ENCODE data around the gene TNN. TPM values are rescaled to one million over a fixed set of nuclear protein-coding genes. Genes with fewer than 3 reads are reported as not detected.

Gene TNN
- polyA plus RNA-seq, 1 donor from 2014 or later, result not detected

DNA sequence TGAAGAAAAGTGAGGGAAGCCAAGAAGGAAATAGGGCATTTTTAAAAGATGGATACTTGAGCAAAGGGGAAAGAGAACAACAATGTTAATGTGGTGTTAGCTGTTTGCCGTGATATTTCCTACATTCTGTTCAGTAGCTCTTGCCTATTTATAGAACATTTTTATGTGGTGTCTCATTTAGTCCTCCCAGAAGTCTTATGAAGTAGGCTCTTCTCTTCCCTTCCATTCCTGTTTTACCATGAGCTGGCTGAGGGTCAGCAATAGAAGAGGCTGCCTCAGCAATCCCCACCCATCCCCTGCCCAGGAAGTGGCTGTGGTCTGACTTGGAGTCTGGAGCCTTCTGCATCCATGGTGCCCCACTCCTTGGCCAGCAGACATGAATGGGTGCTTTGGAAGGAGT is 64.8 kb downstream of the TNN start:
- Histone ChIP-seq H2AFZ (ENCODE audit: low read depth, low read length) (no peak overlapping the region), H3K4me2 (ENCODE audit: low read length) (no peak overlapping the region)

GRCh38 chr1:175133673-175134435 is 66.2 kb downstream of the TNN start:
- Histone ChIP-seq H3F3A (ENCODE audit: insufficient read depth, low read length, poor library complexity, severe bottlenecking) (no peaks in the 10 kb centered on the region), H3K27ac (ENCODE audit: low read length) (no peak overlapping the region), H3K27me3 (ENCODE audit: insufficient read depth, low read depth, low read length) (no peaks in the 10 kb centered on the region), H3K4me2 (ENCODE audit: low read length) (no peak overlapping the region), H3K9me3 (ENCODE audit: low read length) (no peaks in the 10 kb centered on the region), H3K9me2 (ENCODE audit: insufficient read depth, low read length) (no peaks in the 10 kb centered on the region), H3K9ac (ENCODE audit: low read length) (no peak overlapping the region), H3K36me3 (ENCODE audit: insufficient read depth, low read length) (no peaks in the 10 kb centered on the region), H3K79me2 (replicated peaks; ENCODE audit: insufficient read depth, low read length) (no peaks in the 10 kb centered on the region), H2AFZ (ENCODE audit: low read depth, low read length) (no peak overlapping the region), H3K4me3 (ENCODE audit: low read length) (no peak overlapping the region), H4K20me1 (ENCODE audit: insufficient read depth) (no peaks in the 10 kb centered on the region)
- no peak for TF ChIP-seq SMC3 (conservative IDR thresholded peaks at IDR 0.05; ENCODE audit: poor library complexity)
- TF ChIP-seq, protein P1, sequence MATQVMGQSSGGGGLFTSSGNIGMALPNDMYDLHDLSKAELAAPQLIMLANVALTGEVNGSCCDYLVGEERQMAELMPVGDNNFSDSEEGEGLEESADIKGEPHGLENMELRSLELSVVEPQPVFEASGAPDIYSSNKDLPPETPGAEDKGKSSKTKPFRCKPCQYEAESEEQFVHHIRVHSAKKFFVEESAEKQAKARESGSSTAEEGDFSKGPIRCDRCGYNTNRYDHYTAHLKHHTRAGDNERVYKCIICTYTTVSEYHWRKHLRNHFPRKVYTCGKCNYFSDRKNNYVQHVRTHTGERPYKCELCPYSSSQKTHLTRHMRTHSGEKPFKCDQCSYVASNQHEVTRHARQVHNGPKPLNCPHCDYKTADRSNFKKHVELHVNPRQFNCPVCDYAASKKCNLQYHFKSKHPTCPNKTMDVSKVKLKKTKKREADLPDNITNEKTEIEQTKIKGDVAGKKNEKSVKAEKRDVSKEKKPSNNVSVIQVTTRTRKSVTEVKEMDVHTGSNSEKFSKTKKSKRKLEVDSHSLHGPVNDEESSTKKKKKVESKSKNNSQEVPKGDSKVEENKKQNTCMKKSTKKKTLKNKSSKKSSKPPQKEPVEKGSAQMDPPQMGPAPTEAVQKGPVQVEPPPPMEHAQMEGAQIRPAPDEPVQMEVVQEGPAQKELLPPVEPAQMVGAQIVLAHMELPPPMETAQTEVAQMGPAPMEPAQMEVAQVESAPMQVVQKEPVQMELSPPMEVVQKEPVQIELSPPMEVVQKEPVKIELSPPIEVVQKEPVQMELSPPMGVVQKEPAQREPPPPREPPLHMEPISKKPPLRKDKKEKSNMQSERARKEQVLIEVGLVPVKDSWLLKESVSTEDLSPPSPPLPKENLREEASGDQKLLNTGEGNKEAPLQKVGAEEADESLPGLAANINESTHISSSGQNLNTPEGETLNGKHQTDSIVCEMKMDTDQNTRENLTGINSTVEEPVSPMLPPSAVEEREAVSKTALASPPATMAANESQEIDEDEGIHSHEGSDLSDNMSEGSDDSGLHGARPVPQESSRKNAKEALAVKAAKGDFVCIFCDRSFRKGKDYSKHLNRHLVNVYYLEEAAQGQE (IDR thresholded peaks at IDR 0.05; ENCODE audit: borderline replicate concordance), result no peak
- no peak for TF ChIP-seq CTCF (IDR thresholded peaks at IDR 0.05; ENCODE audit: poor library complexity, severe bottlenecking)
- TF ChIP-seq POLR2AphosphoS5 (IDR thresholded peaks at IDR 0.05), result no peak

More for the DNA sequence above, 64.8 kb downstream of the TNN start:
- no peaks in the 10 kb centered on the region for H4K20me1 ChIP-seq (ENCODE audit: insufficient read depth)
- no peaks in the 10 kb centered on the region for H3K36me3 ChIP-seq (ENCODE audit: insufficient read depth, low read length)
- no peaks in the 10 kb centered on the region for H3K9me2 ChIP-seq (ENCODE audit: insufficient read depth, low read length)
- no peak overlapping the region for H3K9ac ChIP-seq (ENCODE audit: low read length)
- no peaks in the 10 kb centered on the region for H3F3A ChIP-seq (ENCODE audit: insufficient read depth, low read length, poor library complexity, severe bottlenecking)
- H3K27ac ChIP-seq (ENCODE audit: low read length), result no peak overlapping the region
- no peak for TF ChIP-seq MXI1 (conservative IDR thresholded peaks at IDR 0.05; ENCODE audit: poor library complexity, severe bottlenecking)
- TF ChIP-seq CTCF (IDR thresholded peaks at IDR 0.05; ENCODE audit: poor library complexity, severe bottlenecking), result no peak
- no peak for TF ChIP-seq SMC3 (conservative IDR thresholded peaks at IDR 0.05; ENCODE audit: poor library complexity)
- no peak for TF ChIP-seq EP300 (conservative IDR thresholded peaks at IDR 0.05; ENCODE audit: poor library complexity, severe bottlenecking)
- TF ChIP-seq, protein P1 (IDR thresholded peaks at IDR 0.05; ENCODE audit: borderline replicate concordance), result no peak
- TF ChIP-seq RAD21 (conservative IDR thresholded peaks at IDR 0.05), result no peak
- no peak for TF ChIP-seq POLR2AphosphoS5 (IDR thresholded peaks at IDR 0.05)
- TF ChIP-seq TAF1 (IDR thresholded peaks at IDR 0.05; ENCODE audit: low read depth), result no peak
- TF ChIP-seq EZH2 (IDR thresholded peaks at IDR 0.05; ENCODE audit: borderline replicate concordance, insufficient read depth, low read length, poor library complexity, severe bottlenecking), result no peak
- no peaks in the 10 kb centered on the region for H3K79me2 ChIP-seq (replicated peaks; ENCODE audit: insufficient read depth, low read length)
- H3K27me3 ChIP-seq (ENCODE audit: insufficient read depth, low read depth, low read length), result peaks cover 4% of the 10 kb centered on the region
- H3K4me3 ChIP-seq (ENCODE audit: low read length), result no peak overlapping the region
- H3K9me3 ChIP-seq (ENCODE audit: low read length), result no peaks in the 10 kb centered on the region
